ENCODE results near the gene CYP19A1.

The CYP19A1 gene

DNA sequence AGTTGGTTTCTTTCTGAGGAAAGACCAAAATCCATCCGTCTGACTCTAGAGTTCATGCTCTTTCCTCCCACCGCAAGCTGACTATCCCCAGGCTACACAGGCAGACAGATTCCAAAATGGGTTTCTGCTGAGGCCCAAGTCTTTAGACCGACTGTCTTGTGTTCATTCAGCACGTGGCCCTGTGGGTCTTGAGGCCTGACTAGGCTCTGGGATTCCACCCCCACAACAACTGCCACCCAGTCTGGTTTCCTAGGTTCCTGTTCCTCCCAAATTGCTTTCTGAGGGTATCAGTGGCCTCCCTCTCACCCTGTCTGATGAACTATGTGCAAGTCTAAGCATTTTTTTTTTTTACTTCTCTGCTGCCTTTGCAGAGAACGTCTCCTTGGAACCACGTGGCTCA lies 67.7 kb downstream of the CYP19A1 start:
- Histone ChIP-seq H3K4me1 (no peaks in the 10 kb centered on the region), H3K9ac (no peak overlapping the region), H3K79me2 (no peaks in the 10 kb centered on the region), H3K9me3 (ENCODE audit: control insufficient read depth, low read length) (no peaks in the 10 kb centered on the region), H3K36me3 (ENCODE audit: control insufficient read depth, insufficient read depth, low read length) (no peaks in the 10 kb centered on the region), H3K4me3 (ENCODE audit: low read depth, low read length) (no peak overlapping the region), H3K4me2 (ENCODE audit: low read length) (no peak overlapping the region), H3K27ac (no peak overlapping the region), H3K27me3 (ENCODE audit: control insufficient read depth, insufficient read depth, low read length) (no peaks in the 10 kb centered on the region), H2AFZ (no peak overlapping the region)
- TF ChIP-seq, protein P1, sequence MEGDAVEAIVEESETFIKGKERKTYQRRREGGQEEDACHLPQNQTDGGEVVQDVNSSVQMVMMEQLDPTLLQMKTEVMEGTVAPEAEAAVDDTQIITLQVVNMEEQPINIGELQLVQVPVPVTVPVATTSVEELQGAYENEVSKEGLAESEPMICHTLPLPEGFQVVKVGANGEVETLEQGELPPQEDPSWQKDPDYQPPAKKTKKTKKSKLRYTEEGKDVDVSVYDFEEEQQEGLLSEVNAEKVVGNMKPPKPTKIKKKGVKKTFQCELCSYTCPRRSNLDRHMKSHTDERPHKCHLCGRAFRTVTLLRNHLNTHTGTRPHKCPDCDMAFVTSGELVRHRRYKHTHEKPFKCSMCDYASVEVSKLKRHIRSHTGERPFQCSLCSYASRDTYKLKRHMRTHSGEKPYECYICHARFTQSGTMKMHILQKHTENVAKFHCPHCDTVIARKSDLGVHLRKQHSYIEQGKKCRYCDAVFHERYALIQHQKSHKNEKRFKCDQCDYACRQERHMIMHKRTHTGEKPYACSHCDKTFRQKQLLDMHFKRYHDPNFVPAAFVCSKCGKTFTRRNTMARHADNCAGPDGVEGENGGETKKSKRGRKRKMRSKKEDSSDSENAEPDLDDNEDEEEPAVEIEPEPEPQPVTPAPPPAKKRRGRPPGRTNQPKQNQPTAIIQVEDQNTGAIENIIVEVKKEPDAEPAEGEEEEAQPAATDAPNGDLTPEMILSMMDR (IDR thresholded peaks at IDR 0.05), result no peak

DNA sequence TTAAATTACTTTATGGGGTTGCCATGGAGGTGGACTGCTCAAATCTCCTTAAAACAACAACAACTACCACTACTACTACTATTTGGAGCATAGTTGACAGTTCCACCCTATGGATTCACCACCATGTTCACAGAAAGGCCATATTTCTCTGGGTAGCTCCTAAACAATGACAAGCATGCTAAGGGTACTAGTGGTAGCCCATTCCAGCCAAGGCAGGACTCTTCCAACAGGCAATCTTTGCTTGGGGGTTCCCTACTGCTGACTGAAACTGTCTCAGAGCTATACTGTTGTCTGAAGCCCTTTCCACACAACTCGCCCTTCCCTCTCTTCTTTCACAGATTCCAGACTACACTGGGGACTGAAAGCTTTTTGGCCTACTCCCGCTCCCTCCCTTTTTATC lies 68.9 kb downstream of the CYP19A1 start:
- Histone ChIP-seq H3K4me1 (no peaks in the 10 kb centered on the region), H3K4me3 (ENCODE audit: low read depth, low read length) (no peak overlapping the region), H2AFZ (no peak overlapping the region), H3K27ac (no peak overlapping the region), H3K36me3 (ENCODE audit: control insufficient read depth, insufficient read depth, low read length) (no peaks in the 10 kb centered on the region), H3K4me2 (ENCODE audit: low read length) (no peak overlapping the region), H3K79me2 (no peaks in the 10 kb centered on the region), H3K27me3 (ENCODE audit: control insufficient read depth, insufficient read depth, low read length) (no peaks in the 10 kb centered on the region), H3K9ac (no peak overlapping the region), H3K9me3 (ENCODE audit: control insufficient read depth, low read length) (no peaks in the 10 kb centered on the region)
- TF ChIP-seq, protein P1 (IDR thresholded peaks at IDR 0.05), result no peak

DNA sequence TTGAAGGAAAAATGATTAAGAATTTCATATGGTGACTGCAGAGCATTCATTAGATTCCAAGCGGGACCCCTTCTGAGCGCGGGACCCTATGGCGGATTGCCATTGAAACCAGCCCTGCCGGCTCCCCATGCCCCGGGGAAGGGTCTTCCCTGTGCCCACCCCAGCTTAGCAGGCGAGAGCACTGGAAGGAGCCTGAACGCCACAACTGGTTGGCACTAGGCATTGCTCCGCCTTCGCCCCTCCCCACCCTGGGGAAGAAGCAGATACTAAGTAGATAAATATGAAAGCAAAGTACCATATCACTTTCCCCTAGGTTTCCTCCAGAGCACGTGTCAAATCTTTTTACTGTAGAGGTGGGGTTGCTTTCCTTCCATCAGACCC lies 70.7 kb downstream of the CYP19A1 start:
- Histone ChIP-seq H3K27me3 (ENCODE audit: control insufficient read depth, insufficient read depth, low read length) (no peaks in the 10 kb centered on the region), H3K4me3 (ENCODE audit: low read depth, low read length) (peak overlapping the region; percentile 51), H3K4me1 (no peaks in the 10 kb centered on the region), H3K36me3 (ENCODE audit: control insufficient read depth, insufficient read depth, low read length) (no peaks in the 10 kb centered on the region), H3K9me3 (ENCODE audit: control insufficient read depth, low read length) (no peaks in the 10 kb centered on the region), H3K27ac (no peak overlapping the region), H3K4me2 (ENCODE audit: low read length) (peak overlapping the region; percentile 79), H3K9ac (no peak overlapping the region), H2AFZ (peak overlapping the region; percentile 73), H3K79me2 (no peaks in the 10 kb centered on the region)
- TF ChIP-seq, protein P1 (IDR thresholded peaks at IDR 0.05), result no peak

DNA sequence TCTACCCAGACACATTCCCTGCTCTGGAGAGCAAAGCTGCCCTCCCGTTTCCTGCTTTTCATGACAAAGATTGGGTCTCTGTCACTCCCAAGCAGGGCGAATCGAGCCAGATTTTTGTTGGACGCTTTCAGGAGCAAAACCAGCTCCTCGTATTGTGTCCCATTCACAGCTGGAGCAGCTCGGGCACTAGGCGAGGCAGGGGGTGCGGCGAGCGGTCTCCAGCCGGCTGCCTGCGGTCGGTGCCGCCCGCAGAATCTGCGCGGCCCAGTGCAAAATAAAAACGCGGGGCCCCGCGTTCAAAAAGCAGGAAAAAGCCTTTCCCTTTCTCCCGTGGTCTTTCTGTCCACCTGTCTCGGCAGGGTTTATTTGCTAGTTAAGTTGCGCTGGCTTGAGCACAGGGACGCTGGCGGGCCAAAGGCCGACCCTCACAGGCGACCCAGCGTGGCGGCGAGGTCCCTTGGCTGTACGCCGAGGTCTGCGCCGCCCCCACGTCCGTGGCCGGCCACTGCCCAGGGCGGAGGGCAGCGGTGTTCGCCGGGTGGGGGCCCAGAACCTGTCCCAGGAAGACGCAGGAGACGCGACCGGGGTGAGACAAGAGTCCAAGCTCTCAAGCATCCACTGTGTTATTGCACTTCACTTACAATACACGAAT lies 71.2 kb downstream of the CYP19A1 start:
- Histone ChIP-seq H3K79me2 (no peaks in the 10 kb centered on the region), H3K4me3 (ENCODE audit: low read depth, low read length) (peak overlapping the region; percentile 51), H3K4me2 (ENCODE audit: low read length) (peak overlapping the region; percentile 79), H2AFZ (peak overlapping the region; percentile 73), H3K27ac (no peak overlapping the region), H3K4me1 (no peaks in the 10 kb centered on the region), H3K9me3 (ENCODE audit: control insufficient read depth, low read length) (no peaks in the 10 kb centered on the region), H3K9ac (no peak overlapping the region), H3K36me3 (ENCODE audit: control insufficient read depth, insufficient read depth, low read length) (no peaks in the 10 kb centered on the region), H3K27me3 (ENCODE audit: control insufficient read depth, insufficient read depth, low read length) (no peaks in the 10 kb centered on the region)
- TF ChIP-seq, protein P1 (IDR thresholded peaks at IDR 0.05), result no peak

DNA sequence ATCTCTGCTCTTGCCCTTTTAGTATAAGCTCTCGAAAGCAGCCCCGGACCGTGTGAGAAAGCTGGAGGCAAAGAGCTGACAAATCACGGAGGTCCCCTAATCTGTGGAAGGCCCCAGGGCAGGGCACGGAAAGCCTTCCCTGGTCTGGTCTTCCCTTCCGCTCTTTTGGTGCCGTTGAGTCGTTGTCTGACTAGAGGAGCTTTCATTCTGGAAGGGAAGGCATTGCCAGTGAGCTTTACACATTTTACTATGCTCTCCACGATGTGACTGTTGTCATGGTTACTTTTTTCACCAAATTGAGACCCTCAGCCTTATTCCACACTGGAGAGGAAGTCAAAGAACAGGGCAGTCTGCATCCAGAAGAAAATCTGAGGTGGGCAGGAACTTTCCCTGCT lies 71.7 kb downstream of the CYP19A1 start:
- no peaks in the 10 kb centered on the region for H3K36me3 ChIP-seq (ENCODE audit: control insufficient read depth, insufficient read depth, low read length)
- no peaks in the 10 kb centered on the region for H3K79me2 ChIP-seq
- no peak overlapping the region for H3K4me3 ChIP-seq (ENCODE audit: low read depth, low read length)
- no peaks in the 10 kb centered on the region for H3K4me1 ChIP-seq
- no peaks in the 10 kb centered on the region for H3K9me3 ChIP-seq (ENCODE audit: control insufficient read depth, low read length)
- H3K9ac ChIP-seq, result no peak overlapping the region
- H3K4me2 ChIP-seq (ENCODE audit: low read length), result peak overlapping the region; percentile 79
- no peak overlapping the region for H3K27ac ChIP-seq
- TF ChIP-seq, protein P1 (IDR thresholded peaks at IDR 0.05), result no peak
- H3K27me3 ChIP-seq (ENCODE audit: control insufficient read depth, insufficient read depth, low read length), result no peaks in the 10 kb centered on the region
- H2AFZ ChIP-seq, result peak overlapping the region; percentile 73
